AG10803 (cell line): ENCODE results near the gene KMT2D.

Experiments used
- DNase-seq: peaks from one replicate; pipeline ENCODE4 v3.0.0; 2010; ENCODE audit warnings: low read depth
- H3K4me3 ChIP-seq: 2 replicates; pipeline ENCODE4 v1.5.1; 2011; ENCODE audit warnings: mild to moderate bottlenecking, low read length, control low read depth
- CTCF ChIP-seq: conservative IDR thresholded peaks from 2 replicates; pipeline ENCODE4 v1.5.1; 2011; ENCODE audit warnings: mild to moderate bottlenecking, low read length, control low read depth, inconsistent platforms

Gene KMT2D

GRCh38 chr12:49055978-49056754 lies 4.4 kb downstream of the KMT2D start:
- H3K4me3 ChIP-seq, result peak overlapping the region; percentile 90
- no peak for TF ChIP-seq CTCF
- peak; percentile 82 for DNase-seq

GRCh38 chr12:49055092-49055491 lies 5.5 kb downstream of the KMT2D start:
- TF ChIP-seq CTCF, result no peak
- DNase-seq, result no peak
- no peak overlapping the region for H3K4me3 ChIP-seq

- no peak for DNase-seq
- no peak for TF ChIP-seq CTCF
- no peak overlapping the region for H3K4me3 ChIP-seq
Measured at GRCh38 chr12:49054524-49054923, 6.1 kb downstream of the KMT2D start.

- TF ChIP-seq CTCF, result no peak
- DNase-seq, result no peak
- H3K4me3 ChIP-seq, result no peak overlapping the region
Measured at GRCh38 chr12:49054096-49054495, 6.5 kb downstream of the KMT2D start.

GRCh38 chr12:49052451-49053208 lies 8.0 kb downstream of the KMT2D start:
- DNase-seq, result no peak
- no peak for TF ChIP-seq CTCF
- H3K4me3 ChIP-seq, result no peak overlapping the region

- no peak overlapping the region for H3K4me3 ChIP-seq
- TF ChIP-seq CTCF, result no peak
- DNase-seq, result no peak
Measured at GRCh38 chr12:49051777-49052438, 8.7 kb downstream of the KMT2D start.
